Measurements from ENCODE around the gene MDFI. TPM values are rescaled to one million over a fixed set of nuclear protein-coding genes. Genes with fewer than 3 reads are reported as not detected.

Gene MDFI
- 28.2 and 34.7 TPM in 2 replicates for total RNA-seq

- DNase-seq (ENCODE audit: extremely low read depth, low read depth, low spot score) = no peak
Measured at GRCh38 chr6:41638002-41638934, at the start of gene MDFI. TSS of gene MDFI (plus strand) at chr6:41638468. CDS start at chr6:41638750, 282 bp downstream.

- no peak for DNase-seq (ENCODE audit: extremely low read depth, low read depth, low spot score)
Measured at GRCh38 chr6:41589223-41589622, 49.0 kb upstream of the MDFI start.

GRCh38 chr6:41589636-41590622 lies 48.3 kb upstream of the MDFI start:
- DNase-seq (ENCODE audit: extremely low read depth, low read depth, low spot score) = no peak

- no peak for DNase-seq (ENCODE audit: extremely low read depth, low read depth, low spot score)
Measured at GRCh38 chr6:41591122-41591521, 47.1 kb upstream of the MDFI start.

GRCh38 chr6:41591859-41592502 lies 46.3 kb upstream of the MDFI start:
- DNase-seq (ENCODE audit: extremely low read depth, low read depth, low spot score) = no peak

- no peak for DNase-seq (ENCODE audit: extremely low read depth, low read depth, low spot score)
Measured at GRCh38 chr6:41593406-41593805, 44.9 kb upstream of the MDFI start.

GRCh38 chr6:41593839-41594238 lies 44.4 kb upstream of the MDFI start:
- no peak for DNase-seq (ENCODE audit: extremely low read depth, low read depth, low spot score)

GRCh38 chr6:41594326-41594725 lies 43.9 kb upstream of the MDFI start:
- DNase-seq (ENCODE audit: extremely low read depth, low read depth, low spot score) = no peak

- no peak for DNase-seq (ENCODE audit: extremely low read depth, low read depth, low spot score)
Measured at GRCh38 chr6:41594766-41595165, 43.5 kb upstream of the MDFI start.

- no peak for DNase-seq (ENCODE audit: extremely low read depth, low read depth, low spot score)
Measured at GRCh38 chr6:41595166-41595565, 43.1 kb upstream of the MDFI start.

- DNase-seq (ENCODE audit: extremely low read depth, low read depth, low spot score) = no peak
Measured at GRCh38 chr6:41596096-41596685, 42.1 kb upstream of the MDFI start.

- DNase-seq (ENCODE audit: extremely low read depth, low read depth, low spot score) = no peak
Measured at GRCh38 chr6:41596807-41597206, 41.5 kb upstream of the MDFI start.

GRCh38 chr6:41597246-41598000 lies 40.8 kb upstream of the MDFI start:
- DNase-seq (ENCODE audit: extremely low read depth, low read depth, low spot score) = no peak

GRCh38 chr6:41598670-41599014 lies 39.6 kb upstream of the MDFI start:
- DNase-seq (ENCODE audit: extremely low read depth, low read depth, low spot score) = no peak

GRCh38 chr6:41599015-41599851 lies 39.0 kb upstream of the MDFI start:
- DNase-seq (ENCODE audit: extremely low read depth, low read depth, low spot score) = no peak

- DNase-seq (ENCODE audit: extremely low read depth, low read depth, low spot score) = no peak
Measured at GRCh38 chr6:41599852-41600445, 38.3 kb upstream of the MDFI start.

- DNase-seq (ENCODE audit: extremely low read depth, low read depth, low spot score) = no peak
Measured at GRCh38 chr6:41600499-41601247, 37.6 kb upstream of the MDFI start.

- DNase-seq (ENCODE audit: extremely low read depth, low read depth, low spot score) = no peak
Measured at GRCh38 chr6:41601248-41601549, 37.1 kb upstream of the MDFI start.

Measured in glomerular endothelial cell (primary cell).